Hepatocyte (in vitro differentiated cells): Measurements from ENCODE around the gene UBAP2L. TPM values are rescaled to one million over a fixed set of nuclear protein-coding genes. Genes with fewer than 3 reads are reported as not detected.
"Not testable (repeated sequence)": the region's sequence is repeated elsewhere in the genome, so short reads cannot be mapped to it uniquely, and the experiment has no call there.

Source experiments
- DNase-seq: peaks from one replicate; pipeline ENCODE4 v3.0.0-alpha.2; 2016; ENCODE audit warnings: low spot score
- H2AFZ ChIP-seq: fragments of 200-600 bp; sonication (generic); 2 replicates; pipeline ENCODE4 v1.6.0; 2016; ENCODE audit warnings: antibody characterized with exemption, mild to moderate bottlenecking
- H3K27ac ChIP-seq: fragments of 200-600 bp; sonication (generic); 2 replicates; pipeline ENCODE4 v1.5.1; 2016; ENCODE audit warnings: mild to moderate bottlenecking
- H3K27me3 ChIP-seq: fragments of 200-600 bp; sonication (generic); 2 replicates; pipeline ENCODE4 v1.6.1; 2016
- H3K36me3 ChIP-seq: fragments of 200-600 bp; sonication (generic); replicated peaks from 2 replicates; pipeline ENCODE4 v1.5.1; 2016; ENCODE audit warnings: low read depth; ENCODE audit not compliant: insufficient read depth
- H3K4me1 ChIP-seq: fragments of 200-600 bp; sonication (generic); 2 replicates; pipeline ENCODE4 v1.5.1; 2016; ENCODE audit warnings: mild to moderate bottlenecking, moderate library complexity; ENCODE audit not compliant: insufficient read depth
- H3K4me2 ChIP-seq: fragments of 200-600 bp; sonication (generic); 2 replicates; pipeline ENCODE4 v1.6.0; 2016
- H3K4me3 ChIP-seq: fragments of 200-600 bp; sonication (generic); 2 replicates; pipeline ENCODE4 v1.5.1; 2016; ENCODE audit warnings: mild to moderate bottlenecking
- H3K79me2 ChIP-seq: fragments of 200-600 bp; sonication (generic); 2 replicates; pipeline ENCODE4 v1.6.0; 2017; ENCODE audit warnings: mild to moderate bottlenecking
- H3K9me2 ChIP-seq: fragments of 200-600 bp; sonication (generic); replicated peaks from 2 replicates; pipeline ENCODE4 v1.6.0; 2017; ENCODE audit warnings: mild to moderate bottlenecking; ENCODE audit not compliant: insufficient read depth
- H3K9me3 ChIP-seq: fragments of 200-600 bp; sonication (generic); 2 replicates; pipeline ENCODE4 v1.5.1; 2016; ENCODE audit warnings: low read depth, mild to moderate bottlenecking
- H4K20me1 ChIP-seq: fragments of 200-600 bp; sonication (generic); 2 replicates; pipeline ENCODE4 v1.6.0; 2016; ENCODE audit warnings: mild to moderate bottlenecking; ENCODE audit not compliant: insufficient read depth, poor library complexity, severe bottlenecking
- EZH2 ChIP-seq: fragments of 200-600 bp; sonication (generic); IDR thresholded peaks from 2 replicates; pipeline ENCODE4 v1.6.1; 2016; ENCODE audit warnings: antibody characterized with exemption, mild to moderate bottlenecking, borderline replicate concordance
- EZH2phosphoT487 ChIP-seq: fragments of 200-600 bp; sonication (generic); IDR thresholded peaks from one replicate; pipeline ENCODE4 v1.6.1; 2018; ENCODE audit warnings: antibody characterized with exemption, mild to moderate bottlenecking, low read depth, moderate library complexity; ENCODE audit not compliant: unreplicated experiment, severe bottlenecking
- WGBS: methylation state at CpG from one replicate; pipeline ENCODE4 v1.1.6; 2016; ENCODE audit warnings: low lambda C conversion rate; ENCODE audit errors: missing lambda C conversion rate; 5-methylcytosine and 5-hydroxymethylcytosine counted together
- polyA plus RNA-seq: library from polyadenylated mRNA; unstranded; fragments of >200 nt; fragmentation: Nextera tagmentation; extraction: Ambion mirVana; gene quantifications from 2 replicates; pipeline ENCODE4 v1.2.1, GENCODE V29; 2016
- total RNA-seq: library from RNA; depleted of rRNA; stranded (reverse); fragments of >200 nt; gene quantifications from 2 replicates; pipeline ENCODE4 v1.2.3, GENCODE V29; 2014
- TF ChIP-seq, protein P1 (sequence below): fragments of 200-600 bp; sonication (generic); IDR thresholded peaks from 2 replicates; pipeline ENCODE4 v1.5.1; 2016; ENCODE audit warnings: antibody characterized with exemption, mild to moderate bottlenecking; ENCODE audit not compliant: poor library complexity

Gene UBAP2L
- total and polyA plus RNA-seq, 2 experiments from 2014 or later, result 103 to 119 TPM

DNA sequence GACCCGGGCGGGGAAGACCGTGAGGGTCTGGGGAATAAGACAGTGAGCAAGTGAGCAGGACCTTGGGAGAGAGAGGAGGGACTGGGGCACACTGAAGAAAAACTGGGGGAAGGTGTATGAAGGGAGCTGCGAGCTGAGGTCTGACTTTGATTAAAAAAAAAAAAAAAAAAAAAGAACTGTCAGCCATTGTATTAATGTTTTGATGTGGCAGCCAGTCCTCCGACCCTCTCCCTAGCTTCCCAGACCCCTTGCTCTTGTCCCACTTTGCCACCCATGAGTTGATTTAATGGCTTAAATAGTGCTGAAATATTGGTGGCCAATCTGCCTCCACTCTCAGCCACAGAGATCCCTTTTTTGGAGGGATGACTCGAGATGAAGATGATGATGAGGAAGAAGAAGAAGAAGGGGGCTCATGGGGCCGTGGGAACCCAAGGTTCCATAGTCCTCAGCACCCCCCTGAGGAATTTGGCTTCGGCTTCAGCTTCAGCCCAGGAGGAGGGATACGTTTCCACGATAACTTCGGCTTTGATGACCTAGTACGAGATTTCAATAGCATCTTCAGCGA is 52.3 kb downstream of the UBAP2L start:
- peak overlapping the region; percentile 91 for H2AFZ ChIP-seq
- TF ChIP-seq EZH2phosphoT487 (no peak), EZH2 (no peak)
- TF ChIP-seq, protein P1, sequence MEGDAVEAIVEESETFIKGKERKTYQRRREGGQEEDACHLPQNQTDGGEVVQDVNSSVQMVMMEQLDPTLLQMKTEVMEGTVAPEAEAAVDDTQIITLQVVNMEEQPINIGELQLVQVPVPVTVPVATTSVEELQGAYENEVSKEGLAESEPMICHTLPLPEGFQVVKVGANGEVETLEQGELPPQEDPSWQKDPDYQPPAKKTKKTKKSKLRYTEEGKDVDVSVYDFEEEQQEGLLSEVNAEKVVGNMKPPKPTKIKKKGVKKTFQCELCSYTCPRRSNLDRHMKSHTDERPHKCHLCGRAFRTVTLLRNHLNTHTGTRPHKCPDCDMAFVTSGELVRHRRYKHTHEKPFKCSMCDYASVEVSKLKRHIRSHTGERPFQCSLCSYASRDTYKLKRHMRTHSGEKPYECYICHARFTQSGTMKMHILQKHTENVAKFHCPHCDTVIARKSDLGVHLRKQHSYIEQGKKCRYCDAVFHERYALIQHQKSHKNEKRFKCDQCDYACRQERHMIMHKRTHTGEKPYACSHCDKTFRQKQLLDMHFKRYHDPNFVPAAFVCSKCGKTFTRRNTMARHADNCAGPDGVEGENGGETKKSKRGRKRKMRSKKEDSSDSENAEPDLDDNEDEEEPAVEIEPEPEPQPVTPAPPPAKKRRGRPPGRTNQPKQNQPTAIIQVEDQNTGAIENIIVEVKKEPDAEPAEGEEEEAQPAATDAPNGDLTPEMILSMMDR, result no peak
- WGBS, result 58% methylated on average over 13 of the region's 13 CpGs

DNA sequence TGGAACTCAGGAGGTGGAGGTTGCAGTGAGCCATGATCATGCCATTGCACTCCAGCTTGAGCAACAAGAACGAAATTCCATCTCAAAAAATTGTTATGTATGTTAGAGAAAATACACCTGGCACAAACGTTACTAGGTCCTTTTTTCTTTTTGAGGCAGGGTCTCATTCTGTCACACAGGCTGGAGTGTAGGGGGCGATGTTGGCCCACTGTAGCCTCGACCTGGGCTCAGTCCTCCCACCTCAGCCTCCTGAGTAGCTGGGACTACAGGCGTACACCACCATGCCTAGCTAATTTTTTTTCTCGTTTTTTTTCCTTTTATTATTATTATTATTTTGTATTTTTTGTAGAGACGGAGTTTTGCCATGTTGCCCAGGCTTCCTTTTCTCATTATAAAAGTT is 56.0 kb downstream of the UBAP2L start:
- no peaks in the 10 kb centered on the region for H3K9me2 ChIP-seq
- peaks cover 11% of the 10 kb centered on the region for H3K79me2 ChIP-seq
- TF ChIP-seq, protein P1, result peak; percentile 26
- TF ChIP-seq EZH2, result no peak
- H3K9me3 ChIP-seq, result no peaks in the 10 kb centered on the region
- H3K4me2 ChIP-seq, result no peak overlapping the region
- no peaks in the 10 kb centered on the region for H3K4me1 ChIP-seq
- no peak overlapping the region for H3K4me3 ChIP-seq
- WGBS, result 95% methylated on average over 7 of the region's 7 CpGs
- no peak overlapping the region for H2AFZ ChIP-seq
- no peak for DNase-seq
- no peaks in the 10 kb centered on the region for H3K36me3 ChIP-seq
- no peaks in the 10 kb centered on the region for H3K27me3 ChIP-seq
- H4K20me1 ChIP-seq, result no peaks in the 10 kb centered on the region
- no peak overlapping the region for H3K27ac ChIP-seq

More for the DNA sequence above, 52.3 kb downstream of the UBAP2L start:
- Histone ChIP-seq H3K4me1 (peaks cover 6% of the 10 kb centered on the region), H3K4me3 (peak overlapping the region; percentile 70), H3K9me2 (no peaks in the 10 kb centered on the region), H3K9me3 (no peaks in the 10 kb centered on the region), H4K20me1 (no peaks in the 10 kb centered on the region), H3K79me2 (peaks cover 11% of the 10 kb centered on the region), H3K27me3 (no peaks in the 10 kb centered on the region), H3K27ac (peak overlapping the region; percentile 90), H3K36me3 (no peaks in the 10 kb centered on the region), H3K4me2 (peak overlapping the region; percentile 79)
- peak; percentile 26 for DNase-seq

DNA sequence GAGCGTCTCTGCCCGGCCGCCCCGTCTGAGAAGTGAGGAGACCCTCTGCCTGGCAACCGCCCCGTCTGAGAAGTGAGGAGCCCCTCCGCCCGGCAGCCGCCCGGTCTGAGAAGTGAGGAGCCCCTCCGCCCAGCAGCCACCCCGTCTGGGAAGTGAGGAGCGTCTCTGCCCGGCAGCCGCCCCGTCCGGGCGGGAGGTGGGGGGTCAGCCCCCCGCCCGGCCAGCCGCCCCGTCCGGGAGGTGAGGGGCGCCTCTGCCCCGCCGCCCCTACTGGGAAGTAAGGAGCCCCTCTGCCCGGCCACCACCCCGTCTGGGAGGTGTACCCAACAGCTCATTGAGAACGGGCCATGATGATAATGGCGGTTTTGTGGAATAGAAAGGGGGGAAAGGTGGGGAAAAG is 66.8 kb downstream of the UBAP2L start:
- not testable (repeated sequence) for H3K27ac ChIP-seq, H3K4me1 ChIP-seq, H3K4me2 ChIP-seq, H4K20me1 ChIP-seq, H3K4me3 ChIP-seq, H3K27me3 ChIP-seq, DNase-seq, H3K9me3 ChIP-seq, H3K79me2 ChIP-seq, H2AFZ ChIP-seq, H3K9me2 ChIP-seq, H3K36me3 ChIP-seq
- no CpG with 5 or more reads among the region's 30 CpGs for WGBS

- H3K4me1 ChIP-seq, result no peaks in the 10 kb centered on the region
- no peaks in the 10 kb centered on the region for H4K20me1 ChIP-seq
- no peaks in the 10 kb centered on the region for H3K27me3 ChIP-seq
- DNase-seq, result no peak
- H3K79me2 ChIP-seq, result no peaks in the 10 kb centered on the region
- no peaks in the 10 kb centered on the region for H3K9me3 ChIP-seq
- H3K4me3 ChIP-seq, result no peak overlapping the region
- no peak overlapping the region for H3K4me2 ChIP-seq
- H2AFZ ChIP-seq, result no peak overlapping the region
- no peaks in the 10 kb centered on the region for H3K36me3 ChIP-seq
- TF ChIP-seq EZH2phosphoT487 (no peak), EZH2 (no peak)
- TF ChIP-seq, protein P1, result no peak
- 86% methylated on average over 3 of the region's 3 CpGs for WGBS
- no peak overlapping the region for H3K27ac ChIP-seq
- H3K9me2 ChIP-seq, result no peaks in the 10 kb centered on the region
Observed at GRCh38 chr1:154288661-154289060, 67.9 kb downstream of the UBAP2L start.
